CD4-positive, alpha-beta T cell treated with Interleukin-4 for 4 hours (primary cell): ENCODE results near the gene PALM2AKAP2.
A peak's percentile ranks its signal among the peaks of the same experiment; 100 is the strongest.
"Not testable (repeated sequence)": the region's sequence is repeated elsewhere in the genome, so short reads cannot be mapped to it uniquely, and the experiment has no call there.

Source experiments
- DNase-seq: peaks from one replicate; pipeline ENCODE4 v3.0.0-alpha.2; 2020

Gene PALM2AKAP2

DNA sequence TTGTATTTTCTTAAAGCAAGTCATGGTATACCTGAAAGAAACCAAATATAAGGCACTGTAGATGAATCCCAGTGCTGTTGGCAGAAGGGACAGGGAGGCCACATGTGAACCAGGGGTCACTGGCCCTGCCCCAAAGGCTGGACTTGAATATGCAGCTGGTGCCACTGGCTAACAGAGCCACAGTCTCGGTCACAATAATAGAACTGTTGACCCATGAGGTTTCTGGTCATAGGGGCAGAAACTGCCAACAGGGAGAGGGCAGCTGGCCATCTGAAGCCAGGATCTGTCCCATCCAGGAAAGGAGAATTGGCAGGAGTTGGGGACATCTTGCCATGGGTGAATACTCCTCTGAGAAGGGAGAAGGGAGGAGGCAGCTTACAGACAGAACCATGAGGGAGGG is 31.9 kb downstream of the PALM2AKAP2 start:
- no peak for DNase-seq

GRCh38 chr9:109812331-109812730 is 32.3 kb downstream of the PALM2AKAP2 start:
- DNase-seq, result no peak

- no peak for DNase-seq
Measured at GRCh38 chr9:109812818-109813281, 32.9 kb downstream of the PALM2AKAP2 start.

- DNase-seq, result no peak
Measured at GRCh38 chr9:109813303-109813702, 33.3 kb downstream of the PALM2AKAP2 start.

DNA sequence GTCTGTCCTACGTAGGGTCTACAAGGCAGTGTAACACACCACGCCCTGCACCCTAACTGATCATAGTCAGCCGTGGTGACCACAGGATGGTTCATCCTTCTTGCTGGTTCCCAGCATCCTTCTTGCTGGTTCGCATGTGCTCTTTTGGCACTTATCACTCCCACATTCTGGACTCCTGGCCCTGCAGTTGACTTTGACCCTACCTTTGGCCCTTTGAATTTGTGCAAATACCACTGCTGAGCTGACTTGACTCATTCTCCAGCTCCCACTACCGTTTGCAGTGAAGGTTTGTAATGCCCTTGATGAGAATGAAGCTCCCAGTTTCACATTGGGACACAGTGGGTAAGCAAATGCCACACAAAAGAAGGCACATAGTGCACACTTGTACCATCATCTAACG is 33.8 kb downstream of the PALM2AKAP2 start:
- no peak for DNase-seq

DNA sequence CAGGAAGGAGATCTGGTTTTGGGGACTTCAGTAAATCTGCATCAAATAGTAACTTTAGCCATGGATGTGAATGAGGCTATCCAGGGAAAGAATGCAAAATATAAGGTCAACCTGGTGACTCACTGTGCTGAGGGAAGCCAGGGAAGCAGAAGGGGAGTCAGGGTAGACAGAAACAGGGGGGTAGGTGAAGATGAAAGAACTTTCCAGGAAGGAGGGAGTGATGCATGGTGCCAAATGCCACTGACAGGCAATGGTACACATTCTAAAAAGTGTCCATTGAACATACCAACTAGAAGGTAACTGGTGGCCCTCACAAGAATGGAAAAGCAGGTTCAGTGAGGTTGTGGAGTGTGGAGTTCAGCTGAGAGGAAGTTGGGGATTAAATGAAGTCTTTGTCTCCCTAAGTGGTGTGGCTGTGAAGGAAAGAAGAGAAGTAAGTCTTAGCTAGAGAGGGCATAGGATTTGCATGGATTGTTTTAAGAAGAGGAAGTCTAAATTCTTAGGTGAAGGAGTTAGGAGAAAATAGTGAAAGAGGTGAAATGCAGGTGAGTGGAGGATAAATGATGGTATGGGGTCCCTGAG is 35.5 kb downstream of the PALM2AKAP2 start:
- no peak for DNase-seq

DNA sequence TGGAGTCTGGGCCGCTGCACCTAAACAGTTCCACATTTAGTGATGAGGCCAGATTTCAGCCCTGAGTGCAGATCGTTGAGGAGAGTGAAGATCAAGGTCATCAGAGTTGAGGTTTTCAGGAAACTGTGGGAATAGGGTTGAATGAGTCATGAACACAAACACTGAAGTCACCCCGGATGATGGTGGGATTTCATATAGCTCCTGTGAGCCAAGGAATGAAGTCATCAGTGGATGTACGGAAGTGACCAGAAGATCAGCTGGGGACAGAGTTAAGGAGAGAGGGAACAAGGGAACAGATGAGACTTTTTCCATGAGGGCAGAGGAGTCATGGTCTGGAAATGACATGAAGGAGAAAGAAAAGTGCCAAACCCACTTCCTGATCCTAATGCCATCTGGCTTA is 36.5 kb downstream of the PALM2AKAP2 start:
- DNase-seq, result no peak

- no peak for DNase-seq
Measured at GRCh38 chr9:109817146-109817845, 37.3 kb downstream of the PALM2AKAP2 start.

DNA sequence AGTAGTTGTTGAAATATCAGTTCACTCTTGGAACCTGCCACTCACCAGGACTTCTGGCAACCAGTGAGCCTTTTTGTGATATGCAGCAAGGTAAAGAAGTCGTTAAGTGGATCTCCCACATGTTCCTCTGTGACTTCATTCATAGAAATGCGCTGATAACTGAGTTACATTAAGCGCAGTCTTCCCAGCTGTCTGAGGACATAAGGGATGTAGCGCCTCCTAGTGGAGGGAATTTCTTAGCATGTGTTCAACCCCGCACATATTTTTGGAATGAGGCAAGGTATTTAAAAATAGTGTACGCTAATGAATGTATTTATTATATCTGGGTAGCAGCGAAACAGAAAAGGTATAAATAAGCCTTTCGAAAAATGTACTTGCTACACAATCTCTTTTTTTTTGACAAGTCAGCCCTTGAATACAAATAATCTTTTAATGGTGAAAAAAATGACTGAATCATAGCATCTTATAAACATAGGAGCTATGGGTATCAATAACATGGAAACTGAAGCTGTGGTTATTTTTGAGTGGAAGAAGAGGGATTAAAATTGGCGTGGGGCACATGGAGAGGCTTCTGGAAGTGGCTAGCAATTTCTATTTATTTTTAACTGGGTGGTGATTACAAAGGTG is 38.0 kb downstream of the PALM2AKAP2 start:
- peak; percentile 26 for DNase-seq

DNA sequence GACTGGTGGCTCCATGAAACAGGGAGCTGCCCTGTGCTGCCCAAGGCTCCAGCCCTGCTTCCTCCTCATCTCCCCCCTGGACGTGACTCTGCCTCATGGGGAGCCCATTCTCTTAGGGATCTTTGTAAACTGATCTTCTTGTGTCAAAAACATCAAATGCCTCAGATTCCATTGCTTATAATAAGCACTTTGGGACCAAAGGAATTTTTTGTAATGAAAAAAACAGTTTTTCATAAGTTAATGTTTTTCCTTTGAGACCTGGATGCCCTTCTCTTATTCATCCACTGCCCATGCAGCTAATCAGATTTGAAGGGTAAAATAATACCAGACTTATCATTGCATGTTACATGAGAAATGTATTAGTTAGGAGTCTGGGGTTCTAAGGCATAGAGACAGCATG is 41.7 kb downstream of the PALM2AKAP2 start:
- DNase-seq, result no peak

DNA sequence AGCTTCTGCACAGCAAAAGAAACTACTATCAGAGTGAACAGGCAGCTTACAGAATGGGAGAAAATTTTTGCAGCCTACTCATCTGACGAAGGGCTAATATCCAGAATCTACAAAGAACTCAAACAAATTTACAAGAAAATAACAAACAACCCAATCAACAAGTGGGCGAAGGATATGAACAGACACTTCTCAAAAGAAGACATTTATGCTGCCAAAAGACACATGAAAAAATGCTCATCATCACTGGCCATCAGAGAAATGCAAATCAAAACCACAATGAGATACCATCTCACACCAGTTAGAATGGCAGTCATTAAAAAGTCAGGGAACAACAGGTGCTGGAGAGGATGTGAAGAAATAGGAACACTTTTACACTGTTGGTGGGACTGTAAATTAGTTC is 45.4 kb downstream of the PALM2AKAP2 start:
- not testable (repeated sequence) for DNase-seq

- no peak for DNase-seq
Measured at GRCh38 chr9:109826559-109826958, 46.6 kb downstream of the PALM2AKAP2 start.

- no peak for DNase-seq
Measured at GRCh38 chr9:109828254-109828653, 48.3 kb downstream of the PALM2AKAP2 start.
